HepG2 (cell line): ENCODE data around the gene RSBN1. TPM values are rescaled to one million over a fixed set of nuclear protein-coding genes. Genes with fewer than 3 reads are reported as not detected.

Source experiments
- ATAC-seq: fragments of 200-7000 bp; cut with Tn5 transposase; 3 replicates; pipeline ENCODE4 v1.9.1; 2020; ENCODE audit warnings: mild to moderate bottlenecking, moderate library complexity
- BruUV-seq: library from RNA; stranded (reverse); fragments of 400-500 nt; replicated peaks from 2 replicates; lab custom pipeline; 2021; lab: Mats Ljungman, UMichigan
- CTCF ChIA-PET: fragments of 300-600 bp; formaldehyde crosslinking; extraction: SDS; loops from one replicate; lab custom pipeline; 2021; ENCODE audit warnings: low total read pairs, inconsistent platforms, low intra/inter-chr PET ratio; lab: Yijun Ruan, JAX
- POLR2A ChIA-PET: fragments of 350-600 bp; sonication (Branson Sonifier 250); formaldehyde crosslinking; loops from one replicate; lab custom pipeline; 2020; ENCODE audit warnings: antibody characterized with exemption, inconsistent platforms; lab: Yijun Ruan, JAX
- DNase-seq: peaks from one replicate; pipeline ENCODE4 v3.0.0-alpha.2; 2015; ENCODE audit warnings: low spot score
- FAIRE-seq: peaks from 3 replicates; lab custom pipeline; 2011; peaks lifted over from hg19 to GRCh38; lab: Jason Lieb, UNC
- H2AFZ ChIP-seq: one replicate; pipeline ENCODE4 v1.6.1; 2011; ENCODE audit warnings: low read length, inconsistent platforms
- H3K27ac ChIP-seq: fragments of 300-600 bp; 3 replicates; pipeline ENCODE4 v1.8.0; 2011; ENCODE audit warnings: mixed run types, mild to moderate bottlenecking, mixed read lengths, low read length, inconsistent platforms; ENCODE audit not compliant: insufficient read depth; ENCODE audit errors: extremely low read length
- H3K27me3 ChIP-seq, 2 experiments: fragments of 200-600 bp in 1 of 2; 2 replicates in 1 of 2; 3 replicates in 1 of 2; pipeline versions ENCODE4 v1.6.0 to v1.8.0; 2011; ENCODE audit warnings: low read length in 2 of 2, mild to moderate bottlenecking in 2 of 2, moderate library complexity in 2 of 2, inconsistent platforms in 1 of 2; ENCODE audit not compliant: insufficient read depth in 2 of 2, control insufficient read depth in 1 of 2
- H3K36me3 ChIP-seq, 2 experiments: fragments of 200-600 bp in 1 of 2; replicated peaks in 1 of 2; 2 replicates in 1 of 2; 3 replicates in 1 of 2; pipeline versions ENCODE4 v1.5.1 to v1.8.0; 2011; ENCODE audit warnings: low read length in 2 of 2, inconsistent platforms in 1 of 2; ENCODE audit not compliant: insufficient read depth in 2 of 2, control insufficient read depth in 1 of 2
- H3K4me1 ChIP-seq: 2 replicates; pipeline ENCODE4 v1.5.1; 2012; ENCODE audit warnings: low read length, inconsistent platforms; ENCODE audit not compliant: insufficient read depth
- H3K4me2 ChIP-seq: 2 replicates; pipeline ENCODE4 v1.6.0; 2011; ENCODE audit warnings: low read depth, low read length, inconsistent platforms
- H3K4me3 ChIP-seq, 3 experiments: fragments of 200-600 bp in 1 of 3; sonication (generic), shearing (Covaris generic) in 1 of 3; replicated peaks in 1 of 3; 2 replicates each; pipeline ENCODE4 v1.5.1; 2011 to 2016; ENCODE audit warnings: low read length in 3 of 3, inconsistent platforms in 2 of 3, low read depth in 2 of 3, mild to moderate bottlenecking in 2 of 3, control low read depth in 1 of 3, mixed read lengths in 1 of 3; ENCODE audit not compliant: insufficient read depth in 1 of 3
- H3K79me2 ChIP-seq: one replicate; pipeline ENCODE4 v1.6.1; 2011; ENCODE audit warnings: low read length, inconsistent platforms; ENCODE audit not compliant: insufficient read depth
- H3K9ac ChIP-seq: 2 replicates; pipeline ENCODE4 v1.6.0; 2011; ENCODE audit warnings: mild to moderate bottlenecking, low read depth, low read length, inconsistent platforms; ENCODE audit not compliant: insufficient read depth
- H3K9me3 ChIP-seq: 2 replicates; pipeline ENCODE4 v1.5.1; 2012; ENCODE audit warnings: mild to moderate bottlenecking, low read length
- H4K20me1 ChIP-seq: 2 replicates; pipeline ENCODE4 v1.6.0; 2011; ENCODE audit warnings: inconsistent platforms, mild to moderate bottlenecking, low read length, moderate library complexity; ENCODE audit not compliant: insufficient read depth
- HMG20A ChIP-seq: IDR thresholded peaks from 2 replicates; pipeline ENCODE4 v1.6.1; 2016; ENCODE audit warnings: borderline replicate concordance
- KDM5A ChIP-seq: fragments of 200-600 bp; sonication (generic); IDR thresholded peaks from 2 replicates; pipeline ENCODE4 v1.7.0; 2018; ENCODE audit warnings: antibody characterized with exemption, mild to moderate bottlenecking, low read length, borderline replicate concordance
- KMT2A ChIP-seq: sonication (generic); formaldehyde crosslinking; IDR thresholded peaks from 2 replicates; pipeline ENCODE4 v1.4.0; 2020; ENCODE audit warnings: missing genetic modification reagents
- MYC ChIP-seq: sonication (generic); formaldehyde crosslinking; IDR thresholded peaks from 2 replicates; pipeline ENCODE4 v1.9.0; 2021; ENCODE audit warnings: missing genetic modification reagents, borderline replicate concordance
- SP1 ChIP-seq, 2 experiments: fragments of 450-650 bp in 1 of 2; sonication (generic) in 1 of 2; formaldehyde crosslinking in 1 of 2; IDR thresholded peaks; 2 replicates each; pipeline versions ENCODE4 v1.4.0 to v1.6.1; 2016 to 2020; ENCODE audit warnings: missing genetic modification reagents in 1 of 2
- SRSF1 ChIP-seq: fragments of 200-400 bp; formaldehyde crosslinking; optimal IDR thresholded peaks from 2 replicates; pipeline ENCODE3; 2017; ENCODE audit warnings: mild to moderate bottlenecking, low read depth, low read length, moderate library complexity
- ZMAT3 ChIP-seq: sonication (generic); formaldehyde crosslinking; conservative IDR thresholded peaks from 2 replicates; pipeline ENCODE4 v1.7.0; 2021; ENCODE audit warnings: missing genetic modification reagents
- ZNF230 ChIP-seq: sonication (generic); formaldehyde crosslinking; IDR thresholded peaks from 2 replicates; pipeline ENCODE4 v1.4.0; 2020; ENCODE audit warnings: mild to moderate bottlenecking, missing genetic modification reagents
- ZNF496 ChIP-seq: sonication (generic); formaldehyde crosslinking; IDR thresholded peaks from 2 replicates; pipeline ENCODE4 v1.8.1; 2023; ENCODE audit warnings: mild to moderate bottlenecking, moderate library complexity, missing genetic modification reagents; ENCODE audit not compliant: insufficient replicate concordance
- WGBS: methylation state at CpG from one replicate; pipeline ENCODE4 v1.1.6; 2017; ENCODE audit warnings: low lambda C conversion rate; 5-methylcytosine and 5-hydroxymethylcytosine counted together
- in situ Hi-C: cut with HindIII; loops from 2 replicates; pipeline ENCODE4 v1.10.0; 2017; ENCODE audit warnings: low pct_unique_long_range_greater_than_20kb; ENCODE audit not compliant: extremely low pct_ligation_motif_present
- intact Hi-C: fragments of 100-400 bp; cut with micrococcal nuclease; formaldehyde crosslinking; loops from one replicate; pipeline ENCODE4 v1.10.0; 2022; ENCODE audit not compliant: unreplicated experiment
- polyA plus RNA-seq, 8 experiments: library from polyadenylated mRNA; depleted of rRNA in 3 of 8; stranded (reverse) in 7 of 8; unstranded in 1 of 8; fragments of >200 nt; fragmentation: Illumina TruSeq in 4 of 8; extraction: Trizol in 4 of 8; gene quantifications; 2 replicates each; pipeline versions ENCODE4 v1.2.1 to v1.2.3, GENCODE V29; 2011 to 2016; ENCODE audit warnings: low read depth in 4 of 8, missing spikeins in 1 of 8, mixed read lengths in 1 of 8; ENCODE audit not compliant: insufficient read depth in 1 of 8
- total RNA-seq, 5 experiments: library from RNA; depleted of rRNA; stranded (reverse); fragments of >200 nt; fragmentation: Illumina TruSeq; extraction: Trizol; gene quantifications; 2 replicates each; pipeline ENCODE4 v1.2.3, GENCODE V29; 2016; ENCODE audit warnings: low read depth in 1 of 5
- TF ChIP-seq, protein P1 (sequence below): sonication (generic); formaldehyde crosslinking; conservative IDR thresholded peaks from 2 replicates; pipeline ENCODE4 v1.4.0; 2020; ENCODE audit warnings: missing genetic modification reagents

The RSBN1 gene
- total and polyA plus RNA-seq, 2 of the 13 experiments (the other 11 are each of a cell fraction or from before 2014, with no cell fraction given): 8.3 to 10.4 TPM

DNA sequence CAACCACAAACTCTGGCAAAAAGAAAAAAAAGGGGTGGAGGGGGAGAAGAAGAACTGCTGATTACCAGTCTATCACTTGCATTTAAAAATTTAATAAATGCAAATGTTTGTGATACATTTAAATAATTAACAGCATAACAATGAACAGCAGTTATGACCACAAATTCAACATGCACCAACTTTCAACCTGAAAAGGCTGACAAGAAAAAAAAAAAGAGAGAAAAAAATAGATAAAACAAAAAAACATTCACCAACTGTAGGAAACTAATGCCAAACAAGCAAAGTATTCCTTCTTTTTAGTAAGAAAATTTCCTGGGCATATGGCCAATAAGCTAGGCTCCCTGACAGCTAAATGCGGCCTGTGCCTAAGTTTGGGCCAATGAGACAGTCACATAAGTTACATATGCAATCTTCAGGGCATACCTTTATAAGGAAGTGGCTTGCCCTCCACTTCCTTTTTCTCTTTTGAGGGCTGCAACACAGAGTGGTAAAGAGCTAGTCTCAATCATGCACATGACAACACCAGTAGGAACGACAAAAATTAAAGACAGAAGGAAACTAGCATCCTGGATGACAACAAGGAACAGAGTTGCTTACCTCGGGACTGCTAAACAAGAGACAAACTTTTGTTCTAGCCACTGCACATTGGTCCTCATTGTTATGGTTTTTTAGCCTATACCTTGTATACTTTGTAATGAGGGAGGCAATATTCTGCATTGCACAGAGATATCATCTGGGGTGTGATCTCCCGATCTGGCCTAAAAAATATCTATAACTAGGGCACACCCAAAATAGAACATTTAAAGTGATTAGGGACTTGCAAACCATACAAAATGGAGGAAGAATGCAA is 28.8 kb downstream of the RSBN1 start:
- H3K9ac ChIP-seq: no peak overlapping the region
- H3K27ac ChIP-seq: no peak overlapping the region
- no TSS peak for BruUV-seq
- intact Hi-C loops: no loop called here
- DNase-seq (no peak), ATAC-seq (no peak), FAIRE-seq (no peak)
- in situ Hi-C loops: no loop called here
- CTCF ChIA-PET: no interaction called here
- POLR2A ChIA-PET: no interaction called here
- H3K9me3 ChIP-seq: no peaks in the 10 kb centered on the region
- TF ChIP-seq SP1 (IDR thresholded peaks at IDR 0.05) (no peak), SP1 (CRISPR knock-in tag; IDR thresholded peaks at IDR 0.05) (no peak), HMG20A (CRISPR knock-in tag) (no peak), ZNF230 (CRISPR knock-in tag) (no peak), ZMAT3 (CRISPR knock-in tag) (no peak)
- no peak overlapping the region for H3K4me3 ChIP-seq
- H3K79me2 ChIP-seq: peaks cover 66% of the 10 kb centered on the region
- H3K4me2 ChIP-seq: no peak overlapping the region
- no peak overlapping the region for H2AFZ ChIP-seq
- 0 out of 5 replicates have a peak, but pooled peaks cover 0 to 4% of the 10 kb centered on the region in 2 experiments for H3K36me3 ChIP-seq
- no peaks in the 10 kb centered on the region for H3K27me3 ChIP-seq
- H3K4me1 ChIP-seq: peaks cover 24% of the 10 kb centered on the region
- 97% methylated on average over 4 of the region's 4 CpGs for WGBS
- peaks cover 4% of the 10 kb centered on the region; the same call in 1 of the 2 replicates for H4K20me1 ChIP-seq

- Histone ChIP-seq H3K27ac (no peak overlapping the region), H3K79me2 (peaks cover 62% of the 10 kb centered on the region), H3K9me3 (no peaks in the 10 kb centered on the region), H3K27me3 (no peaks in the 10 kb centered on the region), H4K20me1 (peaks cover 4% of the 10 kb centered on the region; the same call in 1 of the 2 replicates), H3K4me1 (peaks cover 22% of the 10 kb centered on the region), H3K4me2 (no peak overlapping the region), H3K36me3 (0 out of 5 replicates have a peak, but pooled peaks cover 0 to 4% of the 10 kb centered on the region in 2 experiments), H3K4me3 (no peak overlapping the region), H2AFZ (no peak overlapping the region), H3K9ac (no peak overlapping the region)
- intact Hi-C loops (no loop called here), in situ Hi-C loops (no loop called here)
- 85% methylated on average over 2 of the region's 2 CpGs for WGBS
- BruUV-seq: no TSS peak
- FAIRE-seq (no peak), DNase-seq (no peak), ATAC-seq (no peak)
- POLR2A ChIA-PET: no interaction called here
- TF ChIP-seq, protein P1, sequence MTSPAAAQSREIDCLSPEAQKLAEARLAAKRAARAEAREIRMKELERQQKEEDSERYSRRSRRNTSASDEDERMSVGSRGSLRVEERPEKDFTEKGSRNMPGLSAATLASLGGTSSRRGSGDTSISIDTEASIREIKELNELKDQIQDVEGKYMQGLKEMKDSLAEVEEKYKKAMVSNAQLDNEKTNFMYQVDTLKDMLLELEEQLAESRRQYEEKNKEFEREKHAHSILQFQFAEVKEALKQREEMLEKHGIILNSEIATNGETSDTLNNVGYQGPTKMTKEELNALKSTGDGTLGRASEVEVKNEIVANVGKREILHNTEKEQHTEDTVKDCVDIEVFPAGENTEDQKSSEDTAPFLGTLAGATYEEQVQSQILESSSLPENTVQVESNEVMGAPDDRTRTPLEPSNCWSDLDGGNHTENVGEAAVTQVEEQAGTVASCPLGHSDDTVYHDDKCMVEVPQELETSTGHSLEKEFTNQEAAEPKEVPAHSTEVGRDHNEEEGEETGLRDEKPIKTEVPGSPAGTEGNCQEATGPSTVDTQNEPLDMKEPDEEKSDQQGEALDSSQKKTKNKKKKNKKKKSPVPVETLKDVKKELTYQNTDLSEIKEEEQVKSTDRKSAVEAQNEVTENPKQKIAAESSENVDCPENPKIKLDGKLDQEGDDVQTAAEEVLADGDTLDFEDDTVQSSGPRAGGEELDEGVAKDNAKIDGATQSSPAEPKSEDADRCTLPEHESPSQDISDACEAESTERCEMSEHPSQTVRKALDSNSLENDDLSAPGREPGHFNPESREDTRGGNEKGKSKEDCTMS: no peak
- TF ChIP-seq ZNF496: no peak
- no peak for TF ChIP-seq KMT2A
- no peak for TF ChIP-seq SRSF1
- TF ChIP-seq KDM5A: no peak
- TF ChIP-seq MYC (CRISPR knock-in tag): no peak
- CTCF ChIA-PET: no interaction called here
Measured at GRCh38 chr1:113782406-113782805, 29.9 kb downstream of the RSBN1 start.
